ENCODE data around the gene POU2F1. TPM values are rescaled to one million over a fixed set of nuclear protein-coding genes. Genes with fewer than 3 reads are reported as not detected.

Gene POU2F1
- total RNA-seq, 1 experiment from 2014 or later = 24.5 TPM

DNA sequence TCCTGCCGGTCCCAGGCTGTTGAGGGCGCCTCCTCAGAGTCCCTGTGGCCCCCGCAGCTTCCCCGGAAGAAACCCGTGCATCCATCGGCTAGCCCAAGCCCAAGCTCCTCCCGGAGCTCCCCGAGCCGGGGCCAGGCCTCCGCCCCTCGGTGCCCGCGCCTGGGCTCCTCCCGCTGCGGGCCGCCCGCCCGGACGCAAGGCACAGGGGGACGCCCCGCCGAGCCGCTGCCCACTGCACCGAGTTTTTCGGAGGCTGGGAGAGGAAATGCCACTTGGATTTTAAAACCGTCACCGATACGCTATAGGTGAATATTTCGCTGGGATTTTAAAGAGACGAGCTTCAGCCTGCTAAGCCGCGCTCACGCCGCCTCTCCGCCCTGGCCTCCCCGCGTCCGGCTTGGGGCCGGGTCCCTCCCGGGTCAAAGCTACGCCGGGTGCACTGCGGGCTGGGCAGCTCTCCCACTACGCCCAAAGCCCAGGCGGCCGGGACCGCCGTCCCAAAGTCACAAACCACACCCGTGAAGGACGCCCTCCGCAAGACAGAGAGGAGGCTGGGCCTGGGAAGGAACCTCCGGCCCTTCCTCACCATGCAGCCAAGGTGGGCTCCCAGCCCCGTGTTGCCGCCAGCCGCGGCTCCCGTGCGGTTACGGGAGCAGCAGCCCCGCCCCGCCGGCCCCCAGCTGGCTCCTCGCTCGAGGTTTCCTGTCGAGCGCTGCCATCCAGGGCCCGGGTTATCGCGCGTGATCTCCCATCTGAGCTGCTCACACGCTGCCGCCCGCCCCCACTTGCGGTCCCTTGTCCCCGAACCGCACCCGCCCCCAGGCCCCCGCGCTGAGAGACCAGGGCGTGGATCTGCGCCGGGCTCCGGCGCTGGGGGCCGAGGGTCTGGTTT, 234.5 kb downstream of the POU2F1 start:
- peak; percentile 86 for ATAC-seq
- peaks cover 3 to 16% of the 10 kb centered on the region in 2 experiments; a peak in 2 of 4 replicates for H3K4me1 ChIP-seq (ENCODE audit: control insufficient read depth in 1 of 2, insufficient read depth in 2 of 2, low read length in 2 of 2)
- TF ChIP-seq FOSL1 (IDR thresholded peaks at IDR 0.05; ENCODE audit: low read depth) (no peak), POLR2AphosphoS5 (IDR thresholded peaks at IDR 0.05; ENCODE audit: low read depth, low read length) (peak; percentile 57; the same call in 1 of the 2 replicates), SP1 (IDR thresholded peaks at IDR 0.05; ENCODE audit: low read depth) (no peak), YY1 (IDR thresholded peaks at IDR 0.05; ENCODE audit: extremely low read depth, insufficient replicate concordance, low read depth, low read length) (peak; percentile 7), EGR1 (IDR thresholded peaks at IDR 0.05; ENCODE audit: low read depth) (no peak), POLR2A (IDR thresholded peaks at IDR 0.05; ENCODE audit: borderline replicate concordance, extremely low read depth, insufficient read depth, insufficient read length) (peak; percentile 45), ZFX (IDR thresholded peaks at IDR 0.05) (peak; percentile 87)
- TF ChIP-seq, protein P1, sequence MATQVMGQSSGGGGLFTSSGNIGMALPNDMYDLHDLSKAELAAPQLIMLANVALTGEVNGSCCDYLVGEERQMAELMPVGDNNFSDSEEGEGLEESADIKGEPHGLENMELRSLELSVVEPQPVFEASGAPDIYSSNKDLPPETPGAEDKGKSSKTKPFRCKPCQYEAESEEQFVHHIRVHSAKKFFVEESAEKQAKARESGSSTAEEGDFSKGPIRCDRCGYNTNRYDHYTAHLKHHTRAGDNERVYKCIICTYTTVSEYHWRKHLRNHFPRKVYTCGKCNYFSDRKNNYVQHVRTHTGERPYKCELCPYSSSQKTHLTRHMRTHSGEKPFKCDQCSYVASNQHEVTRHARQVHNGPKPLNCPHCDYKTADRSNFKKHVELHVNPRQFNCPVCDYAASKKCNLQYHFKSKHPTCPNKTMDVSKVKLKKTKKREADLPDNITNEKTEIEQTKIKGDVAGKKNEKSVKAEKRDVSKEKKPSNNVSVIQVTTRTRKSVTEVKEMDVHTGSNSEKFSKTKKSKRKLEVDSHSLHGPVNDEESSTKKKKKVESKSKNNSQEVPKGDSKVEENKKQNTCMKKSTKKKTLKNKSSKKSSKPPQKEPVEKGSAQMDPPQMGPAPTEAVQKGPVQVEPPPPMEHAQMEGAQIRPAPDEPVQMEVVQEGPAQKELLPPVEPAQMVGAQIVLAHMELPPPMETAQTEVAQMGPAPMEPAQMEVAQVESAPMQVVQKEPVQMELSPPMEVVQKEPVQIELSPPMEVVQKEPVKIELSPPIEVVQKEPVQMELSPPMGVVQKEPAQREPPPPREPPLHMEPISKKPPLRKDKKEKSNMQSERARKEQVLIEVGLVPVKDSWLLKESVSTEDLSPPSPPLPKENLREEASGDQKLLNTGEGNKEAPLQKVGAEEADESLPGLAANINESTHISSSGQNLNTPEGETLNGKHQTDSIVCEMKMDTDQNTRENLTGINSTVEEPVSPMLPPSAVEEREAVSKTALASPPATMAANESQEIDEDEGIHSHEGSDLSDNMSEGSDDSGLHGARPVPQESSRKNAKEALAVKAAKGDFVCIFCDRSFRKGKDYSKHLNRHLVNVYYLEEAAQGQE (IDR thresholded peaks at IDR 0.05; ENCODE audit: low read depth) = no peak
- H3K27ac ChIP-seq (ENCODE audit: low read depth, low read length) = peak overlapping the region; percentile 63
- H3K36me3 ChIP-seq (ENCODE audit: control insufficient read depth in 1 of 2, insufficient read depth in 2 of 2, low read length in 2 of 2) = no peaks in the 10 kb centered on the region
- BruUV-seq (replicated peaks) = no TSS peak
- ChIA-PET POLR2A (interaction anchor here (0.6 to 1.7 kb wide), 2 partner anchors 9 to 388 kb away, joined by 3 to 4 read pairs; no protein-coding TSS in a partner anchor), RAD21 (ENCODE audit: low non-redundant PET in 1 of 2, low total read pairs in 2 of 2, uncharacterized antibody in 2 of 2, unreplicated experiment in 2 of 2) (interaction anchor here in 1 of 2 experiments (0.6 to 1.4 kb wide), 2 partner anchors 79 to 496 kb away, joined by 3 read pairs; no protein-coding TSS in a partner anchor), CTCF (interaction anchor here (1.0 kb wide), 1 partner anchor 233 kb away, joined by 3 read pairs; no protein-coding TSS in a partner anchor)
- H2AFZ ChIP-seq (ENCODE audit: low read depth, low read length, poor library complexity, severe bottlenecking) = peak overlapping the region; percentile 68
- peak overlapping the region; percentile 99 for H3K4me2 ChIP-seq (ENCODE audit: low read length)
- peak overlapping the region; percentile 67 to 80 for H3K4me3 ChIP-seq (replicated peaks in 1 of 2; ENCODE audit: low read depth in 1 of 2, low read length in 2 of 2)
- no peaks in the 10 kb centered on the region for H3K27me3 ChIP-seq (ENCODE audit: insufficient read depth, low read length)
- no peaks in the 10 kb centered on the region for H3K9me2 ChIP-seq (ENCODE audit: insufficient read depth)
- H3K9ac ChIP-seq (ENCODE audit: low read length) = peak overlapping the region; percentile 75
- DNase-seq (ENCODE audit: low read depth, low spot score) = peak; percentile 10
- H4K20me1 ChIP-seq (ENCODE audit: insufficient read depth) = no peaks in the 10 kb centered on the region
- no peaks in the 10 kb centered on the region for H3K9me3 ChIP-seq (ENCODE audit: control insufficient read depth in 1 of 2, insufficient read depth in 1 of 2, low read depth in 1 of 2, low read length in 2 of 2)
- no peaks in the 10 kb centered on the region for H3K79me2 ChIP-seq (ENCODE audit: insufficient read depth, low read length)
- intact Hi-C loops (cut with micrococcal nuclease) = no loop called here

Data from HCT116 (cell line).